LNCaP clone FGC (cell line): ENCODE results near the gene PMPCB.
A peak's percentile ranks its signal among the peaks of the same experiment; 100 is the strongest.

Experiments used
- DNase-seq: peaks from one replicate; pipeline ENCODE4 v3.0.0-alpha.2; 2011; ENCODE audit warnings: low read depth
- H3K4me3 ChIP-seq: 2 replicates; pipeline ENCODE4 v1.5.1; 2011; ENCODE audit warnings: mild to moderate bottlenecking, low read depth, low read length, control low read depth
- TF ChIP-seq, protein P1 (sequence below): IDR thresholded peaks from 2 replicates; pipeline ENCODE4 v1.5.1; 2012; ENCODE audit warnings: mild to moderate bottlenecking; ENCODE audit not compliant: control insufficient read depth, insufficient read depth; ENCODE audit errors: extremely low read depth

The PMPCB gene

DNA sequence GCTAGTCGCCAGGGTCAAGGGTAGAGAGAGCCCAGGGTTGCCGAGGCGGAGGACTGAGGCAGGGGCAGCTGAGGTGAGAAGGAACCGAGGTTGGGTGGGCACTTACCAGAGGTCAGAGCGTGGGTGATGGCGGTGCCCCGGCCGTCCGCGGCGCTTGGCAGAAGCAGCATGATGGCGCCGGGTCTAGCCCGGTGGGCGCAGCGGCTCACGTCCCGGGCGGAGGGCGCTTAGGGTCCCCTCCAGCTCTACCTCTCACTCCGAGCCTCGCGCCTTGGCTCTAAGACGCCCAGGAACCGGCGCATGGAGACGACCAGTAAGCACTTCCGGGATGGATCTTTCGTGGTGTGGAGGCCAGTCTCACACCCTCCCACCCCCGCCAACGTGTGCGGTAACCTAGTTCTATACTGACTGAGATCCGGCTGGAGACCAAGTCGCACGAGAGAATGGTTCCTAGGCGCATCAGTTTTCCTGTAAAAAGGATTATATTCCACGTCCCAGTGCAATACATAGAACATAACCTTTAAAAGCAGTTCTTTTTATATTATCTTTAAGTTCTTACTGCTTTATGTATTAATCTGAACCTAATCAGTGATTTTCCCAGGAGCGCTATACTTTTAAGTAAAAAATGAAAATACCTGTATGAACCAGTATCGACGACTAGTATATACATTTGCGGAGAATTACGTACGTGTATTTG is 47.4 kb downstream of the PMPCB start, which contains the start of gene DNAJC2:
Gene DNAJC2 (minus strand): TSS at position 315 of the 697 bp plus-strand sequence. CDS start 145 bp downstream, at position 170.
- peak; percentile 87 for DNase-seq

DNA sequence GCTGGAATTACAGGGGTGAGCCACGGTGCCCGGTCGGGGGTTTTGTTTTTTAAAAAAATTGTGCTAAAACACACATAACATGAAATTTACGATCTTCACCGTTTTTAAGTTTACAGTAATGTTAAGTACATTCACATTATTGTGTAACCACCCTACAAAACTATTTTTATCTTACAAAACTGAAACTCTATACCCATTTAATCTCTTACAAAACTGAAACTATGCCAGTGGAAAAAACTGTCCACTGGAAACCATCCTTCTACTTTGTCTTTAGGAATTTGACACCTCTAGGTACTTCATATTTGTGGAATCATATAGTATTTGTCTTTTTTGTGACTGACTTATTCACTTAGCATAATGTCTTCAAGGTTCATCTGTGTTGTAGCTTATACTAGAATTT is 49.2 kb downstream of the PMPCB start:
- TF ChIP-seq, protein P1, sequence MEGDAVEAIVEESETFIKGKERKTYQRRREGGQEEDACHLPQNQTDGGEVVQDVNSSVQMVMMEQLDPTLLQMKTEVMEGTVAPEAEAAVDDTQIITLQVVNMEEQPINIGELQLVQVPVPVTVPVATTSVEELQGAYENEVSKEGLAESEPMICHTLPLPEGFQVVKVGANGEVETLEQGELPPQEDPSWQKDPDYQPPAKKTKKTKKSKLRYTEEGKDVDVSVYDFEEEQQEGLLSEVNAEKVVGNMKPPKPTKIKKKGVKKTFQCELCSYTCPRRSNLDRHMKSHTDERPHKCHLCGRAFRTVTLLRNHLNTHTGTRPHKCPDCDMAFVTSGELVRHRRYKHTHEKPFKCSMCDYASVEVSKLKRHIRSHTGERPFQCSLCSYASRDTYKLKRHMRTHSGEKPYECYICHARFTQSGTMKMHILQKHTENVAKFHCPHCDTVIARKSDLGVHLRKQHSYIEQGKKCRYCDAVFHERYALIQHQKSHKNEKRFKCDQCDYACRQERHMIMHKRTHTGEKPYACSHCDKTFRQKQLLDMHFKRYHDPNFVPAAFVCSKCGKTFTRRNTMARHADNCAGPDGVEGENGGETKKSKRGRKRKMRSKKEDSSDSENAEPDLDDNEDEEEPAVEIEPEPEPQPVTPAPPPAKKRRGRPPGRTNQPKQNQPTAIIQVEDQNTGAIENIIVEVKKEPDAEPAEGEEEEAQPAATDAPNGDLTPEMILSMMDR: no peak
- DNase-seq: no peak
- H3K4me3 ChIP-seq: no peak overlapping the region

More for the DNA sequence above, 47.4 kb downstream of the PMPCB start, which contains the start of gene DNAJC2:
- TF ChIP-seq, protein P1: no peak
- peak within 1 kb of the TSS; percentile 69 for H3K4me3 ChIP-seq

DNA sequence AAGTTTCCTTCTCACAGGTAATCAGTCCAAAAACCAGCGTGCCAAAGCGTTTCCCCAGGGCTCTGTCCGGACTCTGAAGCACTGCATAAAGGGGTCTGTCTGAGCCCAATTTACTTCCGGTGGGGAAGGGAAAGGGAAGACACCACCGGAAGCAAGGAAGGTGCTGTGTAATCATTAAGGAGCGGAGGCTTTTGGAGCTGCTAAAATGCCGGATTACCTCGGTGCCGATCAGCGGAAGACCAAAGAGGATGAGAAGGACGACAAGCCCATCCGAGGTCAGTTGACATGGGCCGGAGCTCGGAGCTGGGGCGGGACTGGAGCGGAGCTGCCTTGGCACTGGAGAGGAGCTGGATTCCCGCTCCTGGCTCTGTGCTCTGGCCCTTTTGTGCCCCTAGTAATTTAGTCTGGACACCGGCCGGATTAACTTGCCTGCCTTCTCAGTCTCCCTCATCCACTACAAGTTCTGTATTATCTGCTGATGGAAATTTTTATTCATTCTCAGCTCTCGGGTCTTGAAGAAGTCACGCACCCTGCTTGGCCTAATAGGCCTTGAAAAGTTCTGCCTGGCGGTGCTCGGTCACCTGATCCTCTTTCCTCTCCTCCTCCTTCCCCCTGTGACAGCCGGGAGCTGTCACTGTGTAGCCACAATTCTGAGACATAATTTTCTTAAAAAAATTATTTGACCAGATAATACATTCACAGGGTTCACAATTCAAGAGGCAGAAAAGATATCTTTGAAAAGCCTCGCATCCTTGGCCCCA is 50.5 kb downstream of the PMPCB start, which contains the start of gene PSMC2:
Gene PSMC2 (plus strand): TSS at position 137 of the 761 bp plus-strand sequence. CDS start 69 bp downstream, at position 206.
- H3K4me3 ChIP-seq: peak within 1 kb of the TSS; percentile 95
- TF ChIP-seq, protein P1: no peak

GRCh38 chr7:103348452-103348851 is 51.2 kb downstream of the PMPCB start:
- peak overlapping the region; percentile 95 for H3K4me3 ChIP-seq
- no peak for DNase-seq
- TF ChIP-seq, protein P1: no peak

More for the DNA sequence above, 50.5 kb downstream of the PMPCB start, which contains the start of gene PSMC2:
- DNase-seq: peak; percentile 88

- peak overlapping the region; percentile 95 for H3K4me3 ChIP-seq
- no peak for DNase-seq
- TF ChIP-seq, protein P1: no peak
These were observed 51.7 kb downstream of the PMPCB start for GRCh38 chr7:103348959-103349358.

- no peak overlapping the region for H3K4me3 ChIP-seq
- TF ChIP-seq, protein P1: no peak
- no peak for DNase-seq
These were observed 52.6 kb downstream of the PMPCB start for GRCh38 chr7:103349805-103350204.
